Measurements from ENCODE around the gene INPP4A.

Gene INPP4A

DNA sequence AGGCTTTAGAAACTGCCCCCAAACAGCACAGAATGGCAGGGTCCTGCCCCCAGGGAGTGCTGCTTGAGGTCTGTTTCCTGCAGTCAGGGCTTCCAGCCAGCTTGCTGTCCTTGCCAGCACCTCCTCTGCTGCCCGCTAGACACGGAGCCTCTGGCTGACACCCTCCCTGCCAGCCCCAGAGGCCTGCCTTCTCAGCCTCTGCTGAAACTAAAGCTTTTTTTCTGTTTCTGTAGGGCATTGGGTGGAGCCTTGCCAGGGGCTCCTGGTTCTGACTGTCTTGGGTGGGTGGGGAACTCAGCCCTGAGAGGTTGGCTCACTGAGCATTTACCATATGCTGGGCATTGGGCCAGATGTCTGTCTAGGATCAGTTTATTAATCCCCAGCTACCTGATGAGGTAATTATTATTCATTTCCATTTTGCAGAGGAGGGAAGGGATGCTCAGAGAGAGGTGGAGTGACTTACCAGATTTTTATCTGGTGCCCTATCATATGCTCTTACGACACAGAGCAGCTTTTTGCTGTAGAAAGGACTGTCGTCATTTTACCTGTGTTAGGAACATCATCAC is 35.4 kb downstream of the INPP4A start:
- peak; percentile 94 for ATAC-seq
- no peak for TF ChIP-seq RARB (CRISPR knock-in tag; IDR thresholded peaks at IDR 0.05)
- TF ChIP-seq CREB5 (CRISPR knock-in tag; IDR thresholded peaks at IDR 0.05; ENCODE audit: low read depth), result no peak
- no peak for TF ChIP-seq ARNTL (CRISPR knock-in tag; IDR thresholded peaks at IDR 0.05; ENCODE audit: borderline replicate concordance, low read depth)
- TF ChIP-seq, protein P1, sequence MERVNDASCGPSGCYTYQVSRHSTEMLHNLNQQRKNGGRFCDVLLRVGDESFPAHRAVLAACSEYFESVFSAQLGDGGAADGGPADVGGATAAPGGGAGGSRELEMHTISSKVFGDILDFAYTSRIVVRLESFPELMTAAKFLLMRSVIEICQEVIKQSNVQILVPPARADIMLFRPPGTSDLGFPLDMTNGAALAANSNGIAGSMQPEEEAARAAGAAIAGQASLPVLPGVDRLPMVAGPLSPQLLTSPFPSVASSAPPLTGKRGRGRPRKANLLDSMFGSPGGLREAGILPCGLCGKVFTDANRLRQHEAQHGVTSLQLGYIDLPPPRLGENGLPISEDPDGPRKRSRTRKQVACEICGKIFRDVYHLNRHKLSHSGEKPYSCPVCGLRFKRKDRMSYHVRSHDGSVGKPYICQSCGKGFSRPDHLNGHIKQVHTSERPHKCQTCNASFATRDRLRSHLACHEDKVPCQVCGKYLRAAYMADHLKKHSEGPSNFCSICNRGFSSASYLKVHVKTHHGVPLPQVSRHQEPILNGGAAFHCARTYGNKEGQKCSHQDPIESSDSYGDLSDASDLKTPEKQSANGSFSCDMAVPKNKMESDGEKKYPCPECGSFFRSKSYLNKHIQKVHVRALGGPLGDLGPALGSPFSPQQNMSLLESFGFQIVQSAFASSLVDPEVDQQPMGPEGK (CRISPR knock-in tag; IDR thresholded peaks at IDR 0.05; ENCODE audit: borderline replicate concordance), result no peak
- peak; percentile 65; the same call in 1 of the 2 replicates for TF ChIP-seq ZFP3 (CRISPR knock-in tag; IDR thresholded peaks at IDR 0.05)
- no peak for TF ChIP-seq ZNF565 (CRISPR knock-in tag; conservative IDR thresholded peaks at IDR 0.05; ENCODE audit: low read depth)
- TF ChIP-seq, protein P2, sequence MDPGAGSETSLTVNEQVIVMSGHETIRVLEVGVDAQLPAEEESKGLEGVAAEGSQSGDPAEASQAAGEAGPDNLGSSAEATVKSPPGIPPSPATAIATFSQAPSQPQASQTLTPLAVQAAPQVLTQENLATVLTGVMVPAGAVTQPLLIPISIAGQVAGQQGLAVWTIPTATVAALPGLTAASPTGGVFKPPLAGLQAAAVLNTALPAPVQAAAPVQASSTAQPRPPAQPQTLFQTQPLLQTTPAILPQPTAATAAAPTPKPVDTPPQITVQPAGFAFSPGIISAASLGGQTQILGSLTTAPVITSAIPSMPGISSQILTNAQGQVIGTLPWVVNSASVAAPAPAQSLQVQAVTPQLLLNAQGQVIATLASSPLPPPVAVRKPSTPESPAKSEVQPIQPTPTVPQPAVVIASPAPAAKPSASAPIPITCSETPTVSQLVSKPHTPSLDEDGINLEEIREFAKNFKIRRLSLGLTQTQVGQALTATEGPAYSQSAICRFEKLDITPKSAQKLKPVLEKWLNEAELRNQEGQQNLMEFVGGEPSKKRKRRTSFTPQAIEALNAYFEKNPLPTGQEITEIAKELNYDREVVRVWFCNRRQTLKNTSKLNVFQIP (CRISPR knock-in tag; IDR thresholded peaks at IDR 0.05; ENCODE audit: borderline replicate concordance, low read depth), result no peak
- 0 out of 2 replicates have a peak, but pooled peaks have one; percentile 54 for TF ChIP-seq TCF4 (CRISPR knock-in tag; IDR thresholded peaks at IDR 0.05; ENCODE audit: borderline replicate concordance)
- no peak for TF ChIP-seq CSRNP3 (CRISPR knock-in tag; IDR thresholded peaks at IDR 0.05)
- peak; percentile 46 for TF ChIP-seq ISL1 (CRISPR knock-in tag; IDR thresholded peaks at IDR 0.05)
- no peak for TF ChIP-seq CSDC2 (CRISPR knock-in tag; IDR thresholded peaks at IDR 0.05)
- TF ChIP-seq ZFP30 (CRISPR knock-in tag; IDR thresholded peaks at IDR 0.05), result no peak
- TF ChIP-seq OSR1 (CRISPR knock-in tag; IDR thresholded peaks at IDR 0.05), result no peak
- no peak for TF ChIP-seq ZNF8 (CRISPR knock-in tag; IDR thresholded peaks at IDR 0.05)
- TF ChIP-seq PPARA (CRISPR knock-in tag; IDR thresholded peaks at IDR 0.05; ENCODE audit: borderline replicate concordance), result no peak
- TF ChIP-seq ZNF70 (CRISPR knock-in tag; IDR thresholded peaks at IDR 0.05), result no peak
- peak; percentile 56; the same call in 1 of the 2 replicates for TF ChIP-seq TSHZ2 (CRISPR knock-in tag; IDR thresholded peaks at IDR 0.05)

DNA sequence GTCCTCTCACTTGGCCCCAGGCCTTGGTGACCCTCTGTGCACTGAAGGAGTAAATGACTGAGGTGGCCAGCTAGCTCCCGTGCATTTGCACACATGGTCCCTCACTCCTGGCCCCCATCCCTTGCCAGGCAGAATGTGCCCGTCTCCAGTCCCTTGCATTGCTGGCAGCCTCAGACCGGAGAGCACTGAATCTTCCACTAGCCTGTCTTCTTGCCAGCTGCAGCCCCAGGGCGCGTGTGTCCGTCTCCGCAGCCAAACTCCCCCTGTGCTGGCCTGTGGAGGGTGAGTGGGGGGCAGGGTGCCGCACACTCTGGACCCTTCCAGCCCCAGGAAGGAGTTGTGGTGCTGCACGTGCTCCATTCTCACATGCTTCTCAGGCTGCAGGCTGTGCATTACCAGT is 35.9 kb downstream of the INPP4A start:
- ATAC-seq, result no peak; the same call in 1 of the 3 replicates
- no peak for TF ChIP-seq CSRNP3 (CRISPR knock-in tag; IDR thresholded peaks at IDR 0.05)
- no peak for TF ChIP-seq TSHZ2 (CRISPR knock-in tag; IDR thresholded peaks at IDR 0.05)
- TF ChIP-seq CSDC2 (CRISPR knock-in tag; IDR thresholded peaks at IDR 0.05), result no peak
- TF ChIP-seq ZC3H10 (CRISPR knock-in tag; IDR thresholded peaks at IDR 0.05), result no peak
- no peak for TF ChIP-seq ISL1 (CRISPR knock-in tag; IDR thresholded peaks at IDR 0.05)
- TF ChIP-seq OSR1 (CRISPR knock-in tag; IDR thresholded peaks at IDR 0.05), result no peak
- TF ChIP-seq TCF4 (CRISPR knock-in tag; IDR thresholded peaks at IDR 0.05; ENCODE audit: borderline replicate concordance), result no peak
- no peak for TF ChIP-seq RARB (CRISPR knock-in tag; IDR thresholded peaks at IDR 0.05)
- TF ChIP-seq ZFP3 (CRISPR knock-in tag; IDR thresholded peaks at IDR 0.05), result no peak
- no peak for TF ChIP-seq ARNTL (CRISPR knock-in tag; IDR thresholded peaks at IDR 0.05; ENCODE audit: borderline replicate concordance, low read depth)
- TF ChIP-seq, protein P2 (CRISPR knock-in tag; IDR thresholded peaks at IDR 0.05; ENCODE audit: borderline replicate concordance, low read depth), result no peak
- TF ChIP-seq PPARA (CRISPR knock-in tag; IDR thresholded peaks at IDR 0.05; ENCODE audit: borderline replicate concordance), result no peak
- TF ChIP-seq CREB5 (CRISPR knock-in tag; IDR thresholded peaks at IDR 0.05; ENCODE audit: low read depth), result no peak
- no peak for TF ChIP-seq ESRRG (CRISPR knock-in tag; IDR thresholded peaks at IDR 0.05)
- TF ChIP-seq BACH2 (CRISPR knock-in tag; IDR thresholded peaks at IDR 0.05; ENCODE audit: borderline replicate concordance), result no peak
- TF ChIP-seq ZNF8 (CRISPR knock-in tag; IDR thresholded peaks at IDR 0.05), result no peak

Data from SK-N-SH treated with all-trans-retinoic acid at 6 μM for 48 hours (cell line).